C4-2B (cell line): Measurements from ENCODE around the gene CHD8.

Experiments
- CTCF ChIP-seq: fragments of 450-650 bp; conservative IDR thresholded peaks from 2 replicates; pipeline ENCODE4 v1.5.1; 2017; ENCODE audit warnings: mild to moderate bottlenecking
- ZFX ChIP-seq: fragments of 450-650 bp; IDR thresholded peaks from 2 replicates; pipeline ENCODE4 v1.6.1; 2017

GRCh38 chr14:21486640-21487087, 30.7 kb upstream of the CHD8 start:
- TF ChIP-seq CTCF (no peak), ZFX (no peak)
